Breast epithelium (tissue), 4 donors: ENCODE measurements around the gene LGALS3BP. TPM values are rescaled to one million over a fixed set of nuclear protein-coding genes. Genes with fewer than 3 reads are reported as not detected.

Experiments used
- DNase-seq, 2 donors: peaks; one replicate each; pipeline ENCODE4 v3.0.0-alpha.2; 2019; ENCODE audit warnings: low spot score in 2 of 2
- H3K27ac ChIP-seq, 2 donors: fragments of 200-600 bp; sonication (generic) in 1 of 2; one replicate each; pipeline ENCODE4 v1.5.1; 2016 to 2019; ENCODE audit warnings: mild to moderate bottlenecking in 1 of 2
- H3K27me3 ChIP-seq, 2 donors: fragments of 200-600 bp; sonication (generic) in 1 of 2; one replicate each; pipeline versions ENCODE4 v1.5.1 to v1.6.0; 2017 to 2019; ENCODE audit warnings: control low read depth in 1 of 2, mild to moderate bottlenecking in 1 of 2
- H3K36me3 ChIP-seq: fragments of 200-600 bp; one replicate; pipeline ENCODE4 v1.5.1; 2019
- H3K4me1 ChIP-seq, 2 donors: fragments of 200-600 bp; sonication (generic); one replicate each; pipeline ENCODE4 v1.5.1; 2016 to 2019; ENCODE audit warnings: control low read depth in 1 of 2
- H3K4me3 ChIP-seq, 3 donors: fragments of 200-600 bp; sonication (generic); 1 replicate in 2 of 3; 2 replicates in 1 of 3; pipeline ENCODE4 v1.5.1; 2016 to 2019; ENCODE audit warnings: mild to moderate bottlenecking in 3 of 3, moderate library complexity in 2 of 3
- H3K9me3 ChIP-seq, 2 donors: fragments of 200-600 bp; sonication (generic) in 1 of 2; one replicate each; pipeline ENCODE4 v1.5.1; 2016 to 2019; ENCODE audit warnings: control low read depth in 1 of 2
- POLR2A ChIP-seq: fragments of 450-650 bp; IDR thresholded peaks from one replicate; pipeline ENCODE4 v1.6.1; 2016; ENCODE audit warnings: antibody characterized with exemption, mild to moderate bottlenecking, moderate library complexity
- POLR2AphosphoS5 ChIP-seq, 3 donors: sonication (generic); formaldehyde crosslinking; IDR thresholded peaks; one replicate each; pipeline ENCODE4 v1.6.1; 2017; ENCODE audit warnings: antibody characterized with exemption in 3 of 3
- intact Hi-C: fragments of 100-400 bp; cut with DNase I; formaldehyde crosslinking; loops from one replicate; pipeline ENCODE4 v1.15.1; 2023; ENCODE audit warnings: low total_unique reads
- total RNA-seq, 3 donors: library from RNA; depleted of rRNA; stranded (reverse); fragments of >200 nt; gene quantifications; one replicate each; pipeline ENCODE4 v1.1.0, GENCODE V29; 2016
- TF ChIP-seq, protein P1 (sequence below), 3 donors: fragments of 450-650 bp; IDR thresholded peaks; one replicate each; pipeline ENCODE4 v1.5.1; 2016 to 2017; ENCODE audit warnings: antibody characterized with exemption in 3 of 3, mild to moderate bottlenecking in 3 of 3, moderate library complexity in 3 of 3

The LGALS3BP gene
- total RNA-seq, 3 donors from 2014 or later, result 192 to 532 (median 206) TPM

DNA sequence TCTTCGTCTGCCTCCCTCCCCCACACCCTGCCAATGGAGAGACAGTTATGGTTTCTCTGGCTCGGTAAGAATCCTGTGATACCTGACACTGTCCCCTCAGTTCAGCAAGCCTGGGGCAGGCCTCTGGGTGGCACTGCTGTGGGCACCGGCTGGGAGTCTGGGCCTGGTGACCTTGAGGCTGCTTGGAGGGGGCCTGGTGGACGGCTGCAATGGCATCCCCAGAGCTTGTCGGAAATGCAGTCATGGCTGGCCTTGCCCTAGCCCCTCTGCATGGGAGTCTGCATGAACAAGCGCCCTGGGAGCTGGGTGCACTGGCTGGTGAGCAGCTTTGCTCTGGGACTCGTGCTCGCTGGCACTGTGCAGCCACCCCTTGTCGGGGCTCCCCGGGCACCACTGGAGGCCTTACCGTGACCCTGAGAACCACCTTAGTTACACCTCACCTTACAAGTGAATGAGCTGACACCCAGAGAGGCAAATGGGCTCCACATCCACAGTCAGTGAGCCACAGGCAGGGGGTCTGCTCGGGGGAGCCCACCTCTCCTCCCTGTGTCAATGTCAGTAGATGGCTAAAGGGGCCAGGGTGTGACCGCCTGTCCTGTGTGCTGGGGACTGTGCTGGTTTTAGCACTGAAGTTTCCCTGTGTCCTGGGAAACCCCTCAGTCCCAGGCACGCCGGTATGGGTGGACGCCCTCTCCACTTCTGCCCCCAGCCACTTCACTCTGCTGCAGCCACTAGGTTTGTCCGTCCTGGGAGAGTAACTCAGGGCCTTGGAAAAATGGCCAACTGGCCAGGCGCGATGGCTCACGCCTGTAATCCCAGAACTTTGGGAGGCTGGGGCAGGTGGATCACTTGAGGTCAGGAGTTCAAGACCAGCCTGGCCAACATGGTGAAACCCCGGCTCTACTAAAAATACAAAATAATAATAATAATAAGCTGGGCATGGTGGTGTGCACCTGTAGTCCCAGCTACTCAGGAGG is 1.4 kb downstream of the LGALS3BP start:
- peak overlapping the region in 2 of 3 donors; percentile 52 to 66 for H3K4me3 ChIP-seq
- no peak for DNase-seq
- intact Hi-C loops, result loop anchor here (10.0 kb wide), 1 partner anchor 113 kb away; no protein-coding TSS in a partner anchor
- peak overlapping the region; percentile 79 to 92 for H3K27ac ChIP-seq
- H3K36me3 ChIP-seq, result no peaks in the 10 kb centered on the region
- no peaks in the 10 kb centered on the region for H3K9me3 ChIP-seq
- peaks cover 16 to 29% of the 10 kb centered on the region in 2 donors for H3K4me1 ChIP-seq
- TF ChIP-seq POLR2AphosphoS5 (IDR thresholded peaks at IDR 0.05) (no peak), POLR2A (no peak)
- TF ChIP-seq, protein P1, sequence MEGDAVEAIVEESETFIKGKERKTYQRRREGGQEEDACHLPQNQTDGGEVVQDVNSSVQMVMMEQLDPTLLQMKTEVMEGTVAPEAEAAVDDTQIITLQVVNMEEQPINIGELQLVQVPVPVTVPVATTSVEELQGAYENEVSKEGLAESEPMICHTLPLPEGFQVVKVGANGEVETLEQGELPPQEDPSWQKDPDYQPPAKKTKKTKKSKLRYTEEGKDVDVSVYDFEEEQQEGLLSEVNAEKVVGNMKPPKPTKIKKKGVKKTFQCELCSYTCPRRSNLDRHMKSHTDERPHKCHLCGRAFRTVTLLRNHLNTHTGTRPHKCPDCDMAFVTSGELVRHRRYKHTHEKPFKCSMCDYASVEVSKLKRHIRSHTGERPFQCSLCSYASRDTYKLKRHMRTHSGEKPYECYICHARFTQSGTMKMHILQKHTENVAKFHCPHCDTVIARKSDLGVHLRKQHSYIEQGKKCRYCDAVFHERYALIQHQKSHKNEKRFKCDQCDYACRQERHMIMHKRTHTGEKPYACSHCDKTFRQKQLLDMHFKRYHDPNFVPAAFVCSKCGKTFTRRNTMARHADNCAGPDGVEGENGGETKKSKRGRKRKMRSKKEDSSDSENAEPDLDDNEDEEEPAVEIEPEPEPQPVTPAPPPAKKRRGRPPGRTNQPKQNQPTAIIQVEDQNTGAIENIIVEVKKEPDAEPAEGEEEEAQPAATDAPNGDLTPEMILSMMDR (IDR thresholded peaks at IDR 0.05), result no peak
- no peaks in the 10 kb centered on the region for H3K27me3 ChIP-seq

DNA sequence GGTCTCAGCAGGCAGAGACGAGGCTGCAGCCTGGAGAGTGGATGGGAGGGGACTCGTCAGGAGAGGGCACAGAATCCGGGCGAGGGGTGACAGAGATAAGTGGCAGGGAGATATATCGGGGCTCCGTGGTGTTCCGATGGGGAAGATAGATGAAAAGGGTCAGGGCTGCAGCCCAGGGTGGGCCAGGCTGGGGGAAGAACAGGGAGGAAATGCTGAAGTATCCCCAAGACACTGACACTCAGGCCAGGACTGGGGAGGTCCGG is 2.1 kb downstream of the LGALS3BP start:
- H3K4me1 ChIP-seq, result peaks cover 16 to 29% of the 10 kb centered on the region in 2 donors
- TF ChIP-seq, protein P1 (IDR thresholded peaks at IDR 0.05), result no peak
- TF ChIP-seq POLR2A (no peak), POLR2AphosphoS5 (IDR thresholded peaks at IDR 0.05) (no peak)
- no peaks in the 10 kb centered on the region for H3K27me3 ChIP-seq
- intact Hi-C loops, result loop anchor here (10.0 kb wide), 1 partner anchor 113 kb away; no protein-coding TSS in a partner anchor
- no peak for DNase-seq
- H3K36me3 ChIP-seq, result no peaks in the 10 kb centered on the region
- no peaks in the 10 kb centered on the region for H3K9me3 ChIP-seq
- H3K4me3 ChIP-seq, result peak overlapping the region in 2 of 3 donors; percentile 52 to 66
- peak overlapping the region; percentile 79 to 92 for H3K27ac ChIP-seq

DNA sequence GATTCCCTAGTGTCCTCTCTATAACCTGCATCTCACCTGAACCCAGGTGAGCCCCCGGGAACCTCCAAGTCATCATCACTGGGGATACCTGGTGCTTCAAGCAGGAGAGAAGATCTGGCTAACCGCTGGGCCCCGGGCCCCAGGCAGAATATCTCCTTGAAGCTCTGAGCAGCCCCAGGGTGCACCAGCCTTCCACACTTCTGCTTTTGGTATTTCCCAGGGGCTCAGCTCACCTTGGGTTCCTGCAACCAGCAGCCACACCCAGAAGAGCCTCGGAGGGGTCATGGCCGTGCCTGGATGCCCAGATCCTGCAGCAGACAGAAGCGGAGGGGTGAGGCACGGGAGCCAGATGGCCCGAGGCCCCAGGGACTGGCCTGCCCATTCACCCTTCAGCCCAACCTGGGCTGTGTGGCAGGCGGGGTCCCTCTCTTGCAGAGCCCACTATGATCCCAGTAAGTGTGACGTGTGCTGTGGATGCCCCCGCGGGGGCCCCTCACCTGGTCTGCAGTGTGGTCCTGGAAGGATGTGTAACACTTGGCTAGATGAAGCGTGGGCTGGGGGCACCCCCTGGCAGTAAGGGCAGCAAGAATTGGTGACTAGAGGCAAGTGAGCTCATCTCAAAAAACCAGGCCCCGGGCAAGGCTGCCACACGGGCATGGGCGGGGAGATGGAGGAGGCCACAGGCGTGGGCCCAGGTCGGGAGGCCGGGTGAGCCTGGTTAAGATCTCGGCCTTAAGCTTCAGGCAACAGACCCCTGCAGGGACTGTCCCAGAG is 2.6 kb downstream of the LGALS3BP start:
- H3K27me3 ChIP-seq, result no peaks in the 10 kb centered on the region
- peak overlapping the region; percentile 79 to 92 for H3K27ac ChIP-seq
- H3K36me3 ChIP-seq, result no peaks in the 10 kb centered on the region
- intact Hi-C loops, result loop anchor here (10.0 kb wide), 1 partner anchor 112 kb away; no protein-coding TSS in a partner anchor
- H3K9me3 ChIP-seq, result no peaks in the 10 kb centered on the region
- no peak for DNase-seq
- peaks cover 16 to 29% of the 10 kb centered on the region in 2 donors for H3K4me1 ChIP-seq
- peak overlapping the region in 1 of 3 donors; percentile 66 for H3K4me3 ChIP-seq
- TF ChIP-seq, protein P1 (IDR thresholded peaks at IDR 0.05), result no peak
- TF ChIP-seq POLR2AphosphoS5 (IDR thresholded peaks at IDR 0.05), result no peak
- no peak for TF ChIP-seq POLR2A

DNA sequence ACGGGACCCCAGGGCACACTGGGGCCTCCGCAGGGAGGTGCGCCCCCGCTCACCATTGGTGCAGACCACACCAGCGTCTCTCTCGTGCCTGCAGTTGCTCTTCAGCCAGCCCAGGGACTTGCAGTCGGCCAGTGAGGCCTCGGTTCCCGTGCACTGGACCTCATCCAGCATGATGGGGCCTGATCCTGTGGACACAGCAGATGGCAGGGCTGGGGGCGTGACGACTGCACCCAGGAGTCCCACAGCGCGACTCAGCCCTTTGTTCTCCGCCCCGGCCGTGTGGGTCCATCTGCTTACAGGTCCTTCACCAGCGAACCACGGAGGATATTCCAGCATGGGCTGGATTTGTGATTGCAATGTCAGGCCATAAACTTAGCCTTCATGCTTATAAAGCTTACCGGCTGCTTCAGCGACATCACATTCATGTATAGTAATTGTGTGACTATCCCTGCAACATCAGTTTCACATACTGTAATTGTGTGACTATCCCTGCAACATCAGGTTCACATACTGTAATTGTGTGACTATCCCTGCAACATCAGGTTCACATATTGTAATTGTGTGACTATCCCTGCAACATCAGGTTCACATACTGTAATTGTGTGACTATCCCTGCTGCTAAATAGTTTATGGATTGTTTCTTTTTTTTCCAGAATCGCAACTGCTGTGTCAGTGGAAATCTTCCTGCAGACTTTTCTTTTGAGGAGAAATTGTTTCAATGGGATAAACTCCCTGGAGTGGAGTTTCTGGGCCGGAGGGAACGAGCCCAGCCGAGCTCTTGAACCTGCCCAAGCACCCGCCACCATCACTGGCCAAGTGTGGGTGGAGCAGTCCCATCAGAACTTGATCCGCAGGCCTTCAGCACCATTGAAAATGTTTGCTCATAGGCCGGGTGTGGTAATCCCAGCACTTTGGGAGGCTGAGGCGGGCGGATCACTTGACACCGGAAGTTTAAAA is 4.8 kb downstream of the LGALS3BP start:
- peak; percentile 71 for DNase-seq

More for the DNA sequence above, 4.8 kb downstream of the LGALS3BP start:
- Histone ChIP-seq H3K9me3 (no peaks in the 10 kb centered on the region), H3K27ac (peak overlapping the region; percentile 79 to 92), H3K4me3 (peak overlapping the region in 1 of 3 donors; percentile 34), H3K36me3 (no peaks in the 10 kb centered on the region), H3K27me3 (no peaks in the 10 kb centered on the region), H3K4me1 (peaks cover 17 to 24% of the 10 kb centered on the region in 2 donors)
- intact Hi-C loops, result loop anchor here (10.0 kb wide), 1 partner anchor 110 kb away; no protein-coding TSS in a partner anchor
- TF ChIP-seq, protein P1 (IDR thresholded peaks at IDR 0.05), result no peak
- TF ChIP-seq POLR2A (no peak), POLR2AphosphoS5 (IDR thresholded peaks at IDR 0.05) (peak in 2 of 3 donors; percentile 53 to 57)
